Ishikawa (cell line): Measurements from ENCODE around the gene PGAP2.

ENCODE experiments used
- CEBPB ChIP-seq: IDR thresholded peaks from 2 replicates; pipeline ENCODE4 v1.6.1; 2012
- CREB1 ChIP-seq: IDR thresholded peaks from 2 replicates; pipeline ENCODE4 v1.6.1; 2012; ENCODE audit warnings: low read depth
- EP300 ChIP-seq: IDR thresholded peaks from 2 replicates; pipeline ENCODE4 v1.6.1; 2012; ENCODE audit warnings: borderline replicate concordance
- FOXM1 ChIP-seq: IDR thresholded peaks from 2 replicates; pipeline ENCODE4 v1.6.1; 2012; ENCODE audit warnings: low read depth, borderline replicate concordance
- NFIC ChIP-seq: IDR thresholded peaks from 2 replicates; pipeline ENCODE4 v1.6.1; 2012
- TAF1 ChIP-seq: IDR thresholded peaks from 2 replicates; pipeline ENCODE4 v1.6.1; 2012; ENCODE audit warnings: low read depth, mild to moderate bottlenecking
- YY1 ChIP-seq: IDR thresholded peaks from 2 replicates; pipeline ENCODE4 v1.6.1; 2012; ENCODE audit warnings: low read depth
- ZBTB7A ChIP-seq: IDR thresholded peaks from 2 replicates; pipeline ENCODE4 v1.6.1; 2012; ENCODE audit warnings: low read depth
- TF ChIP-seq, protein P1 (sequence below): IDR thresholded peaks from 2 replicates; pipeline ENCODE4 v1.6.1; 2012
- TF ChIP-seq, protein P2 (sequence below): IDR thresholded peaks from 2 replicates; pipeline ENCODE4 v1.6.1; 2012; ENCODE audit warnings: low read depth, mild to moderate bottlenecking

DNA sequence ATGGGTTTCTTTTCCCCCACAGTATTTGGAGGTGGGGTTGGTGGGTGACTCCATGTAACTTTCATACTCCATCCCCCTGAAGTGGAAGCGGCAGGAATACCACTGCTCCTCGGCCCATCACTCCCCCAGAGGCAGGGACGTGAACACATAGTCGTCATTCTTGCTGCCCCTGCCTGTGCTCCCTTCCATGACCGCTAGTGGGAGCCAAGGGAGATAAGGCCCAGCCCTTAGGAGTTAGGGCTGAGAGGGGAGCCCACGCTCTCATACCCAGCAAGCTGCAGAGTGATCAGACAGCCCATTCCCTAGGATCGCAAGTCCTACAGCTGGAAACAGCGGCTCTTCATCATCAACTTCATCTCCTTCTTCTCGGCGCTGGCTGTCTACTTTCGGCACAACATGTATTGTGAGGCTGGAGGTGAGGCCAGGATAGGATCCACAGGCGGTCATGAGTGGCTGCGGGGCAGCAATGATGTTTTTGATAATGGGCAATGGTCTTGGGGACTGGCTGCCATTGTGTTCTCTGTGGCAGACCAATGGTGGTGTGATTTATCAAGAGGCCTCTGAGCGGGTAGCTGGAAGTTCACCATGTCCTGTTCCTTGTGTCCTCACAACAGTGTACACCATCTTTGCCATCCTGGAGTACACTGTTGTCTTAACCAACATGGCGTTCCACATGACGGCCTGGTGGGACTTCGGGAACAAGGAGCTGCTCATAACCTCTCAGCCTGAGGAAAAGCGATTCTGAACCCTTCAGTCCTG lies 16.5 kb downstream of the PGAP2 start:
- TF ChIP-seq, protein P1, sequence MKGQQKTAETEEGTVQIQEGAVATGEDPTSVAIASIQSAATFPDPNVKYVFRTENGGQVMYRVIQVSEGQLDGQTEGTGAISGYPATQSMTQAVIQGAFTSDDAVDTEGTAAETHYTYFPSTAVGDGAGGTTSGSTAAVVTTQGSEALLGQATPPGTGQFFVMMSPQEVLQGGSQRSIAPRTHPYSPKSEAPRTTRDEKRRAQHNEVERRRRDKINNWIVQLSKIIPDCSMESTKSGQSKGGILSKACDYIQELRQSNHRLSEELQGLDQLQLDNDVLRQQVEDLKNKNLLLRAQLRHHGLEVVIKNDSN = no peak
- TF ChIP-seq TAF1 (no peak), CEBPB (no peak), EP300 (no peak), CREB1 (no peak), YY1 (0 out of 2 replicates have a peak, but pooled peaks have one; percentile 7), NFIC (no peak), FOXM1 (no peak), ZBTB7A (no peak)
- TF ChIP-seq, protein P2, sequence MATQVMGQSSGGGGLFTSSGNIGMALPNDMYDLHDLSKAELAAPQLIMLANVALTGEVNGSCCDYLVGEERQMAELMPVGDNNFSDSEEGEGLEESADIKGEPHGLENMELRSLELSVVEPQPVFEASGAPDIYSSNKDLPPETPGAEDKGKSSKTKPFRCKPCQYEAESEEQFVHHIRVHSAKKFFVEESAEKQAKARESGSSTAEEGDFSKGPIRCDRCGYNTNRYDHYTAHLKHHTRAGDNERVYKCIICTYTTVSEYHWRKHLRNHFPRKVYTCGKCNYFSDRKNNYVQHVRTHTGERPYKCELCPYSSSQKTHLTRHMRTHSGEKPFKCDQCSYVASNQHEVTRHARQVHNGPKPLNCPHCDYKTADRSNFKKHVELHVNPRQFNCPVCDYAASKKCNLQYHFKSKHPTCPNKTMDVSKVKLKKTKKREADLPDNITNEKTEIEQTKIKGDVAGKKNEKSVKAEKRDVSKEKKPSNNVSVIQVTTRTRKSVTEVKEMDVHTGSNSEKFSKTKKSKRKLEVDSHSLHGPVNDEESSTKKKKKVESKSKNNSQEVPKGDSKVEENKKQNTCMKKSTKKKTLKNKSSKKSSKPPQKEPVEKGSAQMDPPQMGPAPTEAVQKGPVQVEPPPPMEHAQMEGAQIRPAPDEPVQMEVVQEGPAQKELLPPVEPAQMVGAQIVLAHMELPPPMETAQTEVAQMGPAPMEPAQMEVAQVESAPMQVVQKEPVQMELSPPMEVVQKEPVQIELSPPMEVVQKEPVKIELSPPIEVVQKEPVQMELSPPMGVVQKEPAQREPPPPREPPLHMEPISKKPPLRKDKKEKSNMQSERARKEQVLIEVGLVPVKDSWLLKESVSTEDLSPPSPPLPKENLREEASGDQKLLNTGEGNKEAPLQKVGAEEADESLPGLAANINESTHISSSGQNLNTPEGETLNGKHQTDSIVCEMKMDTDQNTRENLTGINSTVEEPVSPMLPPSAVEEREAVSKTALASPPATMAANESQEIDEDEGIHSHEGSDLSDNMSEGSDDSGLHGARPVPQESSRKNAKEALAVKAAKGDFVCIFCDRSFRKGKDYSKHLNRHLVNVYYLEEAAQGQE = no peak
